ENCODE results near the gene SEMA3C.
A peak's percentile ranks its signal among the peaks of the same experiment; 100 is the strongest.

Gene SEMA3C

GRCh38 chr7:80783678-80784327, 135.0 kb downstream of the SEMA3C start:
- DNase-seq = no peak

- no peak for DNase-seq
These were observed 135.6 kb downstream of the SEMA3C start for GRCh38 chr7:80783186-80783677.

GRCh38 chr7:80781561-80781979, 137.3 kb downstream of the SEMA3C start:
- peak in 6 of 56 donors; percentile 1 to 23 (median 4) for DNase-seq

GRCh38 chr7:80781146-80781545, 137.7 kb downstream of the SEMA3C start:
- DNase-seq = no peak

GRCh38 chr7:80779456-80779855, 139.4 kb downstream of the SEMA3C start:
- no peak for DNase-seq

GRCh38 chr7:80775897-80776296, 143.0 kb downstream of the SEMA3C start:
- DNase-seq = no peak

GRCh38 chr7:80775482-80775881, 143.4 kb downstream of the SEMA3C start:
- DNase-seq = no peak

GRCh38 chr7:80774843-80775242, 144.0 kb downstream of the SEMA3C start:
- DNase-seq = no peak

- DNase-seq = no peak
These were observed 144.9 kb downstream of the SEMA3C start for GRCh38 chr7:80773787-80774508.

GRCh38 chr7:80772347-80772993, 146.4 kb downstream of the SEMA3C start:
- DNase-seq = no peak

GRCh38 chr7:80771523-80771922, 147.3 kb downstream of the SEMA3C start:
- no peak for DNase-seq

- DNase-seq = no peak
These were observed 148.2 kb downstream of the SEMA3C start for GRCh38 chr7:80770675-80771081.

GRCh38 chr7:80770061-80770460, 148.8 kb downstream of the SEMA3C start:
- DNase-seq = no peak

- DNase-seq = no peak
These were observed 150.1 kb downstream of the SEMA3C start for GRCh38 chr7:80768756-80769155.

GRCh38 chr7:80767654-80768053, 151.2 kb downstream of the SEMA3C start:
- no peak for DNase-seq

GRCh38 chr7:80766724-80767123, 152.1 kb downstream of the SEMA3C start:
- no peak for DNase-seq

- DNase-seq = no peak
These were observed 154.7 kb downstream of the SEMA3C start for GRCh38 chr7:80764132-80764531.

GRCh38 chr7:80763704-80764103, 155.1 kb downstream of the SEMA3C start:
- DNase-seq = no peak

GRCh38 chr7:80763289-80763688, 155.6 kb downstream of the SEMA3C start:
- no peak for DNase-seq

- no peak for DNase-seq
These were observed 158.6 kb downstream of the SEMA3C start for GRCh38 chr7:80760292-80760691.

GRCh38 chr7:80752954-80753690, 165.7 kb downstream of the SEMA3C start:
- DNase-seq = no peak

- DNase-seq = no peak
These were observed 169.6 kb downstream of the SEMA3C start for GRCh38 chr7:80749270-80749669.
